ENCODE measurements around the gene NT5DC1. TPM values are rescaled to one million over a fixed set of nuclear protein-coding genes. Genes with fewer than 3 reads are reported as not detected.
A peak's percentile ranks its signal among the peaks of the same experiment; 100 is the strongest.

Gene NT5DC1
- 10 to 100 TPM; 18.4 to 59.5 (median 24.7) TPM for polyA plus RNA-seq
- long read RNA-seq, donor 1, full-length matches to known transcripts, result 33 of 61 reads
- long read RNA-seq, donor 1, partial matches to known transcripts, result 28 of 61 reads
- long read RNA-seq, donor 1, other reads (novel, unspliced or antisense), result 0 of 61 reads
- long read RNA-seq, donor 2, full-length matches to known transcripts, result 3 of 3 reads
- long read RNA-seq, donor 2, partial matches to known transcripts, result 0 of 3 reads
- long read RNA-seq, donor 2, other reads (novel, unspliced or antisense), result 0 of 3 reads
- long read RNA-seq, donor 3, full-length matches to known transcripts, result 5 of 5 reads
- long read RNA-seq, donor 3, partial matches to known transcripts, result 0 of 5 reads
- long read RNA-seq, donor 3, other reads (novel, unspliced or antisense), result 0 of 5 reads
- long read RNA-seq, donor 4, result 0 reads
- long read RNA-seq, donor 5, full-length matches to known transcripts, result 2 of 2 reads
- long read RNA-seq, donor 5, partial matches to known transcripts, result 0 of 2 reads
- long read RNA-seq, donor 5, other reads (novel, unspliced or antisense), result 0 of 2 reads
- long read RNA-seq, donor 6, full-length matches to known transcripts, result 9 of 14 reads
- long read RNA-seq, donor 6, partial matches to known transcripts, result 5 of 14 reads
- long read RNA-seq, donor 6, other reads (novel, unspliced or antisense), result 0 of 14 reads
- long read RNA-seq, donor 7, full-length matches to known transcripts, result 10 of 10 reads
- long read RNA-seq, donor 7, partial matches to known transcripts, result 0 of 10 reads
- long read RNA-seq, donor 7, other reads (novel, unspliced or antisense), result 0 of 10 reads
- long read RNA-seq, donor 8, result 0 reads
- long read RNA-seq, donor 9, full-length matches to known transcripts, result 3 of 3 reads
- long read RNA-seq, donor 9, partial matches to known transcripts, result 0 of 3 reads
- long read RNA-seq, donor 9, other reads (novel, unspliced or antisense), result 0 of 3 reads
- long read RNA-seq, donor 10, full-length matches to known transcripts, result 13 of 13 reads
- long read RNA-seq, donor 10, partial matches to known transcripts, result 0 of 13 reads
- long read RNA-seq, donor 10, other reads (novel, unspliced or antisense), result 0 of 13 reads

GRCh38 chr6:116100419-116101301, at the start of gene NT5DC1:
Gene NT5DC1 (plus strand): TSS chr6:116100853. CDS start chr6:116100931, 78 bp downstream.
- WGBS, 3 donors, result 0 to 1% (median 1%) methylated on average over 66 to 87 of the region's 87 CpGs
- H3K9me3 ChIP-seq (ENCODE audit: control insufficient read depth in 2 of 2, insufficient read depth in 1 of 2, low read depth in 1 of 2, low read length in 1 of 2), result peaks cover 0 to 11% of the 10 kb centered on the region in 2 donors
- FAIRE-seq (no peak), DNase-seq (peak; percentile 92 to 95)
- peak within 1 kb of the TSS; percentile 58 to 85 (median 76) for H3K4me3 ChIP-seq (ENCODE audit: low read depth in 1 of 3, low read length in 3 of 3)
- peaks cover 0 to 6% (median 0%) of the 10 kb centered on the region in 3 donors for H3K36me3 ChIP-seq (ENCODE audit: control insufficient read depth in 3 of 3, insufficient read depth in 2 of 3, low read depth in 1 of 3, low read length in 3 of 3)
- H3K27me3 ChIP-seq (ENCODE audit: control insufficient read depth in 3 of 3, insufficient read depth in 3 of 3, low read length in 3 of 3), result no peaks in the 10 kb centered on the region
- peaks cover 10 to 26% (median 18%) of the 10 kb centered on the region in 3 donors for H3K4me1 ChIP-seq (ENCODE audit: control insufficient read depth in 3 of 3, insufficient read depth in 2 of 3, low read depth in 1 of 3, low read length in 2 of 3)
- peak within 1 kb of the TSS; percentile 91 to 99 (median 97) for H3K27ac ChIP-seq (ENCODE audit: low read depth in 1 of 3, low read length in 2 of 3)

- Histone ChIP-seq H3K4me1 (ENCODE audit: control insufficient read depth in 3 of 3, insufficient read depth in 2 of 3, low read depth in 1 of 3, low read length in 2 of 3) (peaks cover 0 to 25% (median 2%) of the 10 kb centered on the region in 3 donors), H3K27ac (ENCODE audit: low read depth in 1 of 3, low read length in 2 of 3) (no peak overlapping the region), H3K9me3 (ENCODE audit: control insufficient read depth in 2 of 2, insufficient read depth in 1 of 2, low read depth in 1 of 2, low read length in 1 of 2) (no peaks in the 10 kb centered on the region), H3K27me3 (ENCODE audit: control insufficient read depth in 3 of 3, insufficient read depth in 3 of 3, low read length in 3 of 3) (no peaks in the 10 kb centered on the region), H3K4me3 (ENCODE audit: low read depth in 1 of 3, low read length in 3 of 3) (no peak overlapping the region), H3K36me3 (ENCODE audit: control insufficient read depth in 3 of 3, insufficient read depth in 2 of 3, low read depth in 1 of 3, low read length in 3 of 3) (no peaks in the 10 kb centered on the region)
- DNase-seq (no peak), FAIRE-seq (no peak)
- 76 to 95% (median 93%) methylated on average over 3 of the region's 3 CpGs for WGBS, 3 donors
Observed at GRCh38 chr6:116051244-116051643, 49.4 kb upstream of the NT5DC1 start.

- H3K4me1 ChIP-seq (ENCODE audit: control insufficient read depth in 3 of 3, insufficient read depth in 2 of 3, low read depth in 1 of 3, low read length in 2 of 3), result peaks cover 0 to 9% (median 0%) of the 10 kb centered on the region in 3 donors
- no peaks in the 10 kb centered on the region for H3K9me3 ChIP-seq (ENCODE audit: control insufficient read depth in 2 of 2, insufficient read depth in 1 of 2, low read depth in 1 of 2, low read length in 1 of 2)
- H3K4me3 ChIP-seq (ENCODE audit: low read depth in 1 of 3, low read length in 3 of 3), result peak overlapping the region in 1 of 3 donors; percentile 30
- no peaks in the 10 kb centered on the region for H3K36me3 ChIP-seq (ENCODE audit: control insufficient read depth in 3 of 3, insufficient read depth in 2 of 3, low read depth in 1 of 3, low read length in 3 of 3)
- H3K27ac ChIP-seq (ENCODE audit: low read depth in 1 of 3, low read length in 2 of 3), result no peak overlapping the region
- no peaks in the 10 kb centered on the region for H3K27me3 ChIP-seq (ENCODE audit: control insufficient read depth in 3 of 3, insufficient read depth in 3 of 3, low read length in 3 of 3)
- WGBS, 3 donors, result 65 to 92% (median 67%) methylated on average over 1 of the region's 1 CpG
- DNase-seq, result no peak
- FAIRE-seq, result no peak
Observed at GRCh38 chr6:116055513-116055912, 45.1 kb upstream of the NT5DC1 start.

DNA sequence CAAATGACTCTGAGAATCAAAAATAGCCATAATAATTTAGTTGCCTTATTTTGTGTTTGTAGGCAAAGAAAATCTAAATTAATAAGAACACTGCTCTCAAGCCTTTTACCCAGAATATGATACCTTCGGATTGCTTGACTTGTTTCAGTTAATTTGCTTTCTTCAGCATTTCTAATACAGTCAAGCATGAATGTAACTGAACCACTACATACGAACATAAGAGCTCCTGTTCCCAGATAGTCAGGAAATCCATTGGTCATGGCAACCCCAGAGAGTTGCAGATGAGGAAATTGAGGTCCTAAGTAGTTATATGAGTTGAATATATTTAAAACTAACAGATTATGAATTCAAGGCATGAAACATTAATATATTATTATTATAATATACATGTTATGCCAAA, 42.9 kb upstream of the NT5DC1 start:
- H3K27ac ChIP-seq (ENCODE audit: low read depth in 1 of 3, low read length in 2 of 3), result no peak overlapping the region
- H3K36me3 ChIP-seq (ENCODE audit: control insufficient read depth in 3 of 3, insufficient read depth in 2 of 3, low read depth in 1 of 3, low read length in 3 of 3), result no peaks in the 10 kb centered on the region
- FAIRE-seq (no peak), DNase-seq (no peak)
- peaks cover 0 to 12% (median 0%) of the 10 kb centered on the region in 3 donors for H3K4me1 ChIP-seq (ENCODE audit: control insufficient read depth in 3 of 3, insufficient read depth in 2 of 3, low read depth in 1 of 3, low read length in 2 of 3)
- 18 to 53% (median 35%) methylated on average over 2 of the region's 2 CpGs for WGBS, 3 donors
- H3K27me3 ChIP-seq (ENCODE audit: control insufficient read depth in 3 of 3, insufficient read depth in 3 of 3, low read length in 3 of 3), result no peaks in the 10 kb centered on the region
- no peaks in the 10 kb centered on the region for H3K9me3 ChIP-seq (ENCODE audit: control insufficient read depth in 2 of 2, insufficient read depth in 1 of 2, low read depth in 1 of 2, low read length in 1 of 2)
- peak overlapping the region in 2 of 3 donors; percentile 21 to 60 for H3K4me3 ChIP-seq (ENCODE audit: low read depth in 1 of 3, low read length in 3 of 3)

GRCh38 chr6:116059713-116060571, 40.7 kb upstream of the NT5DC1 start:
- Histone ChIP-seq H3K36me3 (ENCODE audit: control insufficient read depth in 3 of 3, insufficient read depth in 2 of 3, low read depth in 1 of 3, low read length in 3 of 3) (no peaks in the 10 kb centered on the region), H3K4me1 (ENCODE audit: control insufficient read depth in 3 of 3, insufficient read depth in 2 of 3, low read depth in 1 of 3, low read length in 2 of 3) (peaks cover 0 to 12% (median 0%) of the 10 kb centered on the region in 3 donors), H3K4me3 (ENCODE audit: low read depth in 1 of 3, low read length in 3 of 3) (peak overlapping the region in 2 of 3 donors; percentile 63 to 73), H3K9me3 (ENCODE audit: control insufficient read depth in 2 of 2, insufficient read depth in 1 of 2, low read depth in 1 of 2, low read length in 1 of 2) (no peaks in the 10 kb centered on the region), H3K27ac (ENCODE audit: low read depth in 1 of 3, low read length in 2 of 3) (peak overlapping the region; percentile 82 to 92 (median 86)), H3K27me3 (ENCODE audit: control insufficient read depth in 3 of 3, insufficient read depth in 3 of 3, low read length in 3 of 3) (no peaks in the 10 kb centered on the region)
- WGBS, 3 donors, result 8 to 50% (median 29%) methylated on average over 13 of the region's 13 CpGs
- DNase-seq (peak in 1 of 2 donors; percentile 60), FAIRE-seq (no peak)

GRCh38 chr6:116060572-116061283, 39.9 kb upstream of the NT5DC1 start, which contains the start of gene FRK:
Gene FRK (minus strand): TSS chr6:116060891. CDS start chr6:116060311, 580 bp downstream.
- Histone ChIP-seq H3K4me3 (ENCODE audit: low read depth in 1 of 3, low read length in 3 of 3) (peak within 1 kb of the TSS in 2 of 3 donors; percentile 63 to 73), H3K4me1 (ENCODE audit: control insufficient read depth in 3 of 3, insufficient read depth in 2 of 3, low read depth in 1 of 3, low read length in 2 of 3) (peaks cover 0 to 12% (median 0%) of the 10 kb centered on the region in 3 donors), H3K9me3 (ENCODE audit: control insufficient read depth in 2 of 2, insufficient read depth in 1 of 2, low read depth in 1 of 2, low read length in 1 of 2) (no peaks in the 10 kb centered on the region), H3K27me3 (ENCODE audit: control insufficient read depth in 3 of 3, insufficient read depth in 3 of 3, low read length in 3 of 3) (no peaks in the 10 kb centered on the region), H3K36me3 (ENCODE audit: control insufficient read depth in 3 of 3, insufficient read depth in 2 of 3, low read depth in 1 of 3, low read length in 3 of 3) (no peaks in the 10 kb centered on the region), H3K27ac (ENCODE audit: low read depth in 1 of 3, low read length in 2 of 3) (peak within 1 kb of the TSS; percentile 82 to 92 (median 86))
- DNase-seq, result peak; percentile 88 to 94
- FAIRE-seq, result no peak
- 11 to 57% (median 29%) methylated on average over 7 of the region's 7 CpGs for WGBS, 3 donors
